OCI-LY3 (cell line): ENCODE measurements around the gene ZP3.
"Not testable (repeated sequence)": the region's sequence is repeated elsewhere in the genome, so short reads cannot be mapped to it uniquely, and the experiment has no call there.

Source experiments
- CTCF ChIP-seq: fragments of 200-600, 300-600 bp; sonication (generic); IDR thresholded peaks from 2 replicates; pipeline ENCODE4 v1.5.1; 2014; ENCODE audit warnings: antibody characterized with exemption, low read length, low read depth
- EZH2phosphoT487 ChIP-seq: fragments of 200-600 bp; shearing (Covaris generic); IDR thresholded peaks from 2 replicates; pipeline ENCODE4 v1.6.1; 2018; ENCODE audit warnings: antibody characterized with exemption, mixed run types, low read depth

DNA sequence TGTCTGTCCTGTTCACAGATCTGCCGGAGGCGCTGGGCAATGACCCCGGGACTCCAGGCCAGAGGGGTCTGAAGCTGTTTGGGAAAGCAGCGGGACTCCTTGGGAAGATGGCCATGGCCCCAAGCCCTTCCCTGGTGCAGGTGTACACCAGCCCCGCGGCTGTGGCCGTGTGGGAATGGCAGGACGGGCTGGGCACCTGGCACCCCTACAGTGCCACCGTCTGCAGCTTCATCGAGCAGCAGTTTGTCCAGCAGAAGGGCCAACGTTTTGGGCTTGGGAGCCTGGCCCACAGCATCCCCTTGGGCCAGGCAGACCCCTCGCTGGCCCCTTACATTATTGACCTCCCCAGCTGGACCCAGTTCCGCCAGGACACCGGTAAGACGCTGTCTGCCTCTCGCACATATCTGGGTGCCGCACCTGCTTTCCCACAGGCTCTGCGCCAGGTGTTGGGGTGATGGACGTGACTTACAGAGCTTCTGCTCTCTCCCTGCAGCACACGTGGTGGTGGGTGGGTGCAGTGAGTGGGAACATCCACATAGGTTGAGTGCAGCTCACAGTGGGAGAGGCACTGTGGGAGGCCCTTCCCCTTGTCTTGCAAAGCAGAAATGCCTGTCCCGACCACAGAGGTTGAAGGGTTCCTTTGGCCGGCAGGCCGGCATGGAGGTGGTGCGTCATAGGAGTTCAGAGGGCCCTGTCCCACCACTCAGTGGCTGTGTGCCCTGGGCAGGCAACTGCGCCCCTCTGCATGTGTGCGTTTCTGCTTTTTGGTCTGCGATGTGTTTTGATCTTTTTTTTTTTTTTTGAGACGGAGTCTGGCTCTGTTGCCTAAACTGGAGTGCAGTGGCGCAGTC lies 55.9 kb downstream of the ZP3 start:
- TF ChIP-seq CTCF, EZH2phosphoT487: not testable (repeated sequence)
